ENCODE results near the gene GH2.
A peak's percentile ranks its signal among the peaks of the same experiment; 100 is the strongest.
"Not testable (repeated sequence)": the region's sequence is repeated elsewhere in the genome, so short reads cannot be mapped to it uniquely, and the experiment has no call there.

GH2 gene

GRCh38 chr17:63843387-63843888 lies 38.3 kb downstream of the GH2 start:
- DNase-seq (ENCODE audit: extremely low spot score, insufficient read length, low read depth), result not testable (repeated sequence)
- peak; percentile 59 for FAIRE-seq

GRCh38 chr17:63842540-63843386 lies 39.0 kb downstream of the GH2 start, which contains the start of gene SMARCD2:
Gene SMARCD2, minus strand, starts transcription at chr17:63842685. Its CDS starts 11 bp downstream, at chr17:63842674.
- peak; percentile 97 for FAIRE-seq

GRCh38 chr17:63842173-63842539 lies 39.6 kb downstream of the GH2 start:
- FAIRE-seq (no peak), DNase-seq (ENCODE audit: extremely low spot score, insufficient read length, low read depth) (no peak)

More at GRCh38 chr17:63842540-63843386, 39.0 kb downstream of the GH2 start, which contains the start of gene SMARCD2:
- peak; percentile 88 for DNase-seq (ENCODE audit: extremely low spot score, insufficient read length, low read depth)

- FAIRE-seq (peak; percentile 46), DNase-seq (ENCODE audit: extremely low spot score, insufficient read length, low read depth) (no peak)
Measured at GRCh38 chr17:63841350-63842172, 40.2 kb downstream of the GH2 start.

- FAIRE-seq, result no peak
- DNase-seq (ENCODE audit: extremely low spot score, insufficient read length, low read depth), result no peak
Measured at GRCh38 chr17:63840591-63841349, 41.0 kb downstream of the GH2 start.

- no peak for DNase-seq (ENCODE audit: extremely low spot score, insufficient read length, low read depth)
- no peak for FAIRE-seq
Measured at GRCh38 chr17:63838631-63839171, 43.0 kb downstream of the GH2 start.

- DNase-seq (ENCODE audit: extremely low spot score, insufficient read length, low read depth) (no peak), FAIRE-seq (no peak)
Measured at GRCh38 chr17:63837962-63838600, 43.7 kb downstream of the GH2 start.

GRCh38 chr17:63837480-63837879 lies 44.3 kb downstream of the GH2 start:
- FAIRE-seq, result no peak
- no peak for DNase-seq (ENCODE audit: extremely low spot score, insufficient read length, low read depth)

GRCh38 chr17:63836811-63837210 lies 44.9 kb downstream of the GH2 start:
- no peak for FAIRE-seq
- DNase-seq (ENCODE audit: extremely low spot score, insufficient read length, low read depth), result no peak

GRCh38 chr17:63835167-63835720 lies 46.5 kb downstream of the GH2 start:
- no peak for FAIRE-seq

GRCh38 chr17:63834431-63835166 lies 47.1 kb downstream of the GH2 start:
- peak; percentile 74 for FAIRE-seq
- peak; percentile 33 for DNase-seq (ENCODE audit: extremely low spot score, insufficient read length, low read depth)

More at GRCh38 chr17:63835167-63835720, 46.5 kb downstream of the GH2 start:
- DNase-seq (ENCODE audit: extremely low spot score, insufficient read length, low read depth), result no peak

- FAIRE-seq, result no peak
- no peak for DNase-seq (ENCODE audit: extremely low spot score, insufficient read length, low read depth)
Measured at GRCh38 chr17:63833741-63834373, 47.9 kb downstream of the GH2 start.

GRCh38 chr17:63833026-63833740 lies 48.6 kb downstream of the GH2 start:
- DNase-seq (ENCODE audit: extremely low spot score, insufficient read length, low read depth) (no peak), FAIRE-seq (no peak)

- FAIRE-seq, result no peak
- DNase-seq (ENCODE audit: extremely low spot score, insufficient read length, low read depth), result no peak
Measured at GRCh38 chr17:63832455-63832854, 49.3 kb downstream of the GH2 start.

GRCh38 chr17:63832014-63832413 lies 49.7 kb downstream of the GH2 start:
- no peak for DNase-seq (ENCODE audit: extremely low spot score, insufficient read length, low read depth)
- FAIRE-seq, result no peak

GRCh38 chr17:63831505-63831904 lies 50.2 kb downstream of the GH2 start:
- DNase-seq (ENCODE audit: extremely low spot score, insufficient read length, low read depth) (no peak), FAIRE-seq (no peak)

- FAIRE-seq, result no peak
Measured at GRCh38 chr17:63830904-63831491, 50.7 kb downstream of the GH2 start.

More at GRCh38 chr17:63830904-63831491, 50.7 kb downstream of the GH2 start:
- no peak for DNase-seq (ENCODE audit: extremely low spot score, insufficient read length, low read depth)
